Hematopoietic multipotent progenitor cell treated with erythropoietin and hydrocortisone succinate and interleukin-3 and kit ligand, for 17 days (in vitro differentiated cells): ENCODE results near the gene MMP14.
"Not testable (repeated sequence)": the region's sequence is repeated elsewhere in the genome, so short reads cannot be mapped to it uniquely, and the experiment has no call there.

ENCODE experiments used
- DNase-seq: peaks from one replicate; pipeline ENCODE4 v3.0.0-alpha.2; 2015; ENCODE audit warnings: low spot score

Gene MMP14

GRCh38 chr14:22814941-22815713, 21.3 kb upstream of the MMP14 start, which contains the start of gene SLC7A7:
Gene SLC7A7, minus strand, starts transcription at chr14:22815435. Its CDS starts 2,037 bp downstream, at chr14:22813398.
- DNase-seq, result no peak

DNA sequence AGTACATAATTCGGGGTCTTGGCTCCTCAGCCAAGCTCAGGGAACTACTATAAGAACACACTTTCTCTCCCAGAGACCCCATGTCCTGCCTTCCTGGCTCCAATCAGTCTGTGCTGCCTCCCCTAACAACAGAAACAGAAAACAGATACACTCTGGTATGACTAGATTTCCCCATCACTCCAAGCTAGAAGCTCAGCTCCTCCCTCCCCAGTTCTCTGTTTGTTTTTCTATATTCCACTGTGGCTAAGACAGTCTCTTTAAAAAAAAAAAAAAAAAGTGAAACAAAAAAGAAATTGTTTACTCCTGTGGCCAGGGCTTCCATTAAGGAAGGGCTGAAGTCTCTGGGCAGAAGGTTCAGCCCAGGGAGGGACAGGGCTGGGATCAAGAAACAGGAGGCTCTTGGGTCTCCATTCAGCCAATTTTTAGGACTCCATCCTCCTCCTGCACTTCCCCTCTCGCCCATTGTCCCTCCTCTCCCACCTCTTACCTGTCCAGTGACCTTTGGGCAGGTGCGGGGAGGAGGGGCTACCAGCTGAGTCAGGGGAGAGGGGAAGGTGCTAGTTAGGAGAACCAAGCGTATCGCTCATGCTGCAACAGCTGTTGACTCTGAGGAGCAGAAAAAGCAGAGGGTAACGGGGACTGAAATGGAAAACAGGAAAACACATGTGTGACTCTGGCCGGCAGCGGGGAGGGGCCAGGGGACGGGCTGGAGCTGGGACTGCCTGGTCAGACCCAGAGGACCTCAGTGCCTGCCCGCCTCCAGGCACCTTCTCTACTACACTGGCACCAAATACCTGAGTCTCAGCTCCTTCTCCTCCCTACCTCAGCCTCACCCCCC, 17.0 kb upstream of the MMP14 start:
- no peak for DNase-seq

DNA sequence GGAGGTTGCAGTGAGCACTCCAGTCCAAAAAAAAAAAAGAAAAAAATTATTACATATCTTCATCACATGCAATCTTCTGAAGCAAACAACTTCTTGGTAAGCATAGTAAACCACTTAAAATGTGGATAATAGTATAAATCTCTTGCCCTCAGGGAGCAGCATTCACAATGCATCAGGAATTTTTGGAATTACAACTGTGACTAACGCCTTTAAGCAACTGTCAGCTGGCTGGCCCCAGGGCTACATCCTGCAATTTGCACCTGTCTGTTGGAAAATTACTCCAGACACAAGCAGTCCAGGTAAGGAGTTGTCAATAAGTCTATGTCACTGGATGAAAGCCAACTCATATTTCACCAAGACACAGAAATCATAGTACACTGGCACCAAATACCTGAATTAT, 15.7 kb upstream of the MMP14 start:
- DNase-seq, result no peak

DNA sequence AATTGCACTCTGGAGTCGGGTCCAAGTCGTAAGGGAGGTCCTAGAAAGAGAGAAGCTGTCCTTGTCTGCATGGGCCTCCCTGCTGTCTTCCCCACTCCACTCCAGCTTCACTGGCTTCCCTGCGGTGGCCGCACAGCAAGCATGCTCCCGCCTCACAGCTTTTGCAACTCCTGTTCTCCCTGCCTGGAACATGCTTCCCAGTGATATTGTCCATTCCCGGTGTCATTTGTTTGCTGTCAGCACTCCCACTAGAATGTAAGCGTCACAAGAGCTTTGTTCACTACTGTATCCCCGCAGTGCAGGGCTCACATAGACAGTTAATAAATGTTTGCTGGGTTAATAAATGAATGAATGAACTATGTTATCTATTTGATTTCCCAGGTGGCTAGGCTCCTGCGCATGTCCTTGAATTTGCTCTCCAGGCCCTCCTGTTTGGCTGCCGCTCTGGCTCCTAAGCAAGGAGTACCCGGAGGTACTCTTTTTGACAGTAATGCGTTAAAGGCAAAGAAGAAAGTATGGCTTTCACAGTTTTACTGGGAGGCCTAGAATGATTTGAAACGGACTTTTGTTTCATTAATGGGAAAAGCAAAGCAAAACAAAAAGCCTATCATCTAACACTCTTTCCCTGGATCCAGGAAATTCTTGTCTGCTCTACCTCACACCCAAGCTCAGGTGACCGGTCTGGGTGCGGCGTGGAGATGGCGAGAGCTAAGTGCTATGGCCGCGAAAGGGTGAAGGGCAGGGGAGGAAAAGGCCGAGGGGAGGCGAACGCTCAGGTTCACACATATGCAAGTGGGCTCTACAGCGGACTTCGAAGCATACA, 15.0 kb upstream of the MMP14 start:
- no peak for DNase-seq

- no peak for DNase-seq
Measured at GRCh38 chr14:22822016-22822570, 14.3 kb upstream of the MMP14 start.

- peak; percentile 77 for DNase-seq
Measured at GRCh38 chr14:22822571-22823098, 13.8 kb upstream of the MMP14 start.

DNA sequence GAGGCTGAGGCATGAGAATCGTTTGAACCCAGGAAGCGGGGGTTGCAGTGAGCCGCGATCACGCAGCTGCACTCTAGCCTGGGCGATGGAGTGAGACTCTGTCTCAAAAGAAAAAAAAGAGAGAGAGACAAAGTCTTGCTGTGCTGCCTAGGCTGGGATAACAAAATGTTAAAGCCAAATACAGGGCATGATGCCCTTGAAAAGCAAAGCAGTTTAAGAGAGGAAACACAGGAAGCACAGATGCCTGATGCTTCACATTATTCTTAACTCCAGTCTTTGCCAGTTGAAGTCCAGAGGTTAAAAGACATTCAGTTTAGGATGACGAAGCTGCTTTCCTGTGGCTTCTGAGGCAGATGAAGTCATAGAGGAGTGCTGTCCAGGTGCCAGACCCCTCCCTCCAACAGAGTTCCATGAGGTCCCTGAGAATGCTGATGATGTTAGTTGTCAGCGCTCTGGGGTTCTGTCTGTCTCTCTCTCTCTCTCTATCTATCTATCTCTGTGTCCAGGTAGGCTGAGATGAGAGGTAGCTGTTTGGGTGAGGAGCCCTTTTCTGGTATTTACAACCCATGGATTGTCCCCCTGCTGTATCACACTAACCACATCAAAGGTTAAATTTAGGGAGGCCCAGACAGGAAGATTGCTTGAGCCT, 11.6 kb upstream of the MMP14 start:
- no peak for DNase-seq

DNA sequence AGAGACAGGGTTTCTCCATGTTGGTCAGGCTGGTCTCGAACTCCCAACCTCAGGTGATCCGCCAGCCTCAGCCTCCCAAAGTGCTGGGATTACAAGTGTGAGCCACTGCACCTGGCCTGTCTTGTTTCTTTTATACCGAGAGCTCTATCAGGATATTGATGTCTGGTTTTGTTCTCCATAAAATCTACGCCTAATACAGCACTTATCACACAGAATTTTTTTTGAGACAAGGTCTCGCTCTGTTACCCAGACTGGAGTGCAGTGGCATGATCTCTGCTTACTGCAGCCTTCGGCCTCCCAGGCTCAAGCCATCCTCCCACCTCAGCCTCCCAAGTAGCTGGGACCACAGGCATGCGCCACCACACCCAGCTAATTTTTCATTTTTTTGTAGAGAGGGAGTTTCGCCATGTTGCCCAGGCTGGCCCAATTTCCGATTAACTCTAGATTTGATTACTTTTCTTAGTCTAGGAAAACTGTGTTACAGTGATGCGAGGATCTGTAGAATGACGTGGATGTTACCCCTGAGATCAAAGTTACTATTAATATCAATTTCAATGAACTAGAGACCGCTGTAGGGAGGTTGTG, 7.2 kb upstream of the MMP14 start:
- DNase-seq, result not testable (repeated sequence)

DNA sequence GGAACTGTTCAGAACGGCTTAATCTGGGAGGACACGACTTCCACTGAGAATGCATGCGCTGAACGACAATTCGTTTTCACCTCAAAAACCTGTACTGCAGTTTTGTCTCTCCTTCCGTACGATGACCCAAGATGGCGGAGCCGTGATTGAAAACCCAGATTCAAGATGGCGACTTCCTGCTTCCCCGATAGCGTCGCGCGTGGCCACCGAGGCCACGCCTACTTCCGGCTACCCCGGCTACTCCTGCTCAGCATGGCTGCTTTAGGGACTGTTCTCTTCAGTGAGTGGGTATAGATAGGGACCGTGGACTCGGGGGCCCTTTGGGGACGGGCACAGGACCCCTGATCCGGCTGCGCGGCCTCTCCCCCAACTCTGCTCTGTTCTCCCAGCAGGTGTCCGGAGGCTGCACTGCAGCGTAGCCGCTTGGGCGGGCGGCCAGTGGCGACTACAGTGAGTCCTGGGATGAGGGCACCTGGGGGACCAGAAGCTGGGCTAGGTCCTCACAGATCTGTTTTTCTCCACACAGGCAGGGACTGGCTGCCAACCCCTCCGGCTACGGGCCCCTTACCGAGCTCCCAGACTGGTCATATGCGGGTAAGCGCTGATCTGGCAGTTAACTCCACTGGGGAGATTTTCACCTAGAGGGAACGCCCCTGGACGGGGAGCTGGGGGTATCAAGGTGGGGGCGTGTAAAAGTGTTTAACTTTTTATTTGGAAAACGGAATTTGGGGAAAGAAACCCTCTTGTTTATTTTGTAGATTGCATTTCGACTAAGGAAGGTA, 6.5 kb upstream of the MMP14 start, which contains the start of gene MRPL52:
Gene MRPL52 (plus strand): TSS at position 227 of the 782 bp plus-strand sequence. CDS start 26 bp downstream, at position 253.
- DNase-seq, result peak; percentile 92

- no peak for DNase-seq
Measured at GRCh38 chr14:22830443-22831010, 5.9 kb upstream of the MMP14 start.

DNA sequence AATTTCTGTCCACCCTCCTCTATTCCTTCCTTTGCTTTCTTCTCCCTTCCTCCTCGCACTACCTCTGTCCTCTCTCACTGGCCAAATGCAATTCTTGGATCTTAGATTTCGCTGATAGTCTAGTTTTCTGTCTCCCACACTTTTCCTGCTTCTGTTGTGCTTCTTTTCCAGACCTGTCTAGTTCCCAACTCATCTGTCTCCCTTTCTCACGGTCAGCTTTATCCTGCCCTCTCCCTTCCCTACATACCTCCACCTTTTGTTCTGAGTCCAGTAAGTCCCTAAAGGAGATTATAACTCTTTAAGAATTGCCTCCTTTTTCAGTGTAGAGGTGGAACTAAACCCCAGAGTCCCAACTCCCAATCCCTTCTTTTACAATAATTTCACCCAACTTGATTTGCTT, 880 bp upstream of the MMP14 start:
- DNase-seq, result no peak

DNA sequence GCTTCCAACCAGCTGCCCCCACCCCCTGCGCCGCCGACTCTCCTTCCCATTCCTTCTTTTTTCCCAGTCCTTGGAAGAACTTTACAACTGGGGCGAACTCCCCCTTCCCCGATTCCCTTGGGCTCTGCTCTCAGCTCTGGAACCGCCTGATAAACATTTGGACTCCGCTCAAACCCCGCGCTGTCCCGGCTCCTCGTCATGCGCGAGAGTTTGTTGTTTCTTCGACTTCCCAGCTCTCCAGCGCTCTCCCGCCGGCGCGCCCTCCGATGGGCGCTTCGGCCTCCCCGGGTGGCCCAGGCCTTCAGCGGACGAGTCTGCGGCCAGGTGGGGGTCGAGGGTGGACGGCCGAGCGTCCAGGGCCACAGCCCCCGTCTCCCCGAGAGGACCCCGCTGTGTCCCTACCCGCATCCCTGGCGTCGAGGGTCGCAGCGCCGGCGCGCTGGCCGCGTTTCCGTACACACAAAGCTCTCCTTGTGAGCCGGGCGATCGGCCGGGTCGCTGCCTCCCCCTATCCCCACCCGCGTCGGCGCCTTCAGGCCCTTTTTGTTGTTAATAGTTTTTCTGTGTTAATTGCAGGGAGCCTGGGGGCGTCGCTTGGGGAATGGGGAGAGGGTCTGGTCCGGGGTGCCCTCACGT, 847 bp downstream of the MMP14 start:
- peak; percentile 41 for DNase-seq

DNA sequence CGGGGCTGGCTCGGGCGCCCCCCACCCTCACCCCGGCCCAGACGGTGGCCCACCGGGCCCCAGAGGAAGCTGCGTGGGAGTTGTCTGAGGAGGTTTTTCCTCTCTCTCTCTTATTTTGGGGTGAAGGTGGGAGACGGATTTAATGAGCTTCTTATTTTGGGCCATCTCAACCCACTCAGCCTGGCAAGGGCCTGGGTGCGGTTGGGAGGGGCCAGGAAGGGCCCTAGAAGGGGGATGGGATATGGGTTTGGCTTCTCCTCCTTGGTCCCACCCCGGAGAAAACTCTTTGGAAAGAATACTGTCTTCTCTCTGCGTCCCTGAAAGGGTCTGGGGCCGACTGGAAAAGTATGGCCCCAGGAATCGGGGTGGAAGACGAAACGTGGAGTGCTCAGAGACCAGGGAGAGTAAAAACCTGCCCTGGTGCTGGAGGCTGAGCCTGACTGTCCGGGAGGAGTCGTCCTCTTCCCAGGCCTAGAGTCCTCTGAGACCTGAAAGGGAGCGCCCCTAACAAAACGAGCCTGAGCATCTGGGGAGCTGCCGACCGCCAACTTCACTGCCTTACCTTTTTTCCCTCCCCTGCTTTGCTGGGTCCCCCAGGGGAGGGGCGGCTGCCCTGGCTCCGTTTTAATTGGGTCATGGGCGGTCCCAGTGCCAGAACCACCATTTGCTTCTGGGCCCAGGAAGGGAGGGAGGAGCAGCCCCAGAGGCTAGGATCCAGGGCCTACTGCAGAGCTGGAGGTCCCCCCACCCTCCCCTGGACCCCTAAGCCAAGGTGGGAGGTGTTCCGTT, 1.6 kb downstream of the MMP14 start:
- no peak for DNase-seq

DNA sequence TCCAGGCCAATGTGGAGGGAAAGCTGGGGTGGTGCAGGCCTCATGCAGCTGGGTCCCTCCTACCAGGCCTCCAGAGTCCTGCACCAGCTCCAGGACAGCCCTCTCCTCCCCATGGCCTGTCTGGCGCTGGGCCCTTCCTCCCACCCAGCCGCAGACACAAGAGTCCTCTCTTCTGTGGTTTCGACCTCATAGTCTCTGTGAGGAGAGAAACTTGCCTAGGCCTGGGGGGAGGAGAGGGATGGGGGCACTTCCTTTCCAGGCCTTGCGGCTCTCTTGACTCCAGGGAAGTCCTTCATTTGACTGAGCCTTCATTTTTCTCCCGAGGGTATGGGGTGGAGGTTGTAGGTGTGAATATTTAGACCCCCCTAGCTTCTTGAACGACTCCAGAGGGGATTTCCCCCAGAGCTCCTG, 2.3 kb downstream of the MMP14 start:
- DNase-seq, result no peak

DNA sequence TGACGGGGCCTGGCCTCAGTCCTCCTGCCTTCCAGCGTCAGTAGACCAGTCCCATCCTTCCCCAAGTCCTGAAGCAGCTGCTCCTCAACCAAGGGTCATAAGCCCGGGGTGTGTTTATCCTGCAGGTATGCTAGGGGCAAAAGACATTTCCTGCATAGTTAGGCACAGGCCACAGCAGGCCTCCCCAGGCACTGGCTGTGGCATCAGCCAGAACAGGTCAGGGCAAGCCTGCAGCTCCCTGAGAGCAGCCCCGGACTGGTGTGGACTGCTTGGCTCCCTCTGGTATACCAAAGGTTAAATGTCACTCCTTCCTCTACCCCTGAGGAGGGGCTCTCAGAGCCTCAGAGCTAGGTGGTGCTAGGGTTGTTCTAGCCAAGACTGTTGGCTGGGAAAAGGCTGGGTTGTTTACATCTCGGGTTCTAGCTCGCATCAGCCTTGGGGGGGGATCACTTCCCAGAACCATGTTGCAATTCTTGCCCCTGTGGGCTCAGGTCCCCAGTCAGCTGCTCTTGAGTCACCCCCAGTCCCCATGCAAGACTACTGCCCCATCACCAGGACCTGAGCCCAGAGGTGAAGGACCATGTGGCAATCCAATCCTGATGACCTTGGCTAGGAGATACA, 2.9 kb downstream of the MMP14 start:
- no peak for DNase-seq

- no peak for DNase-seq
Measured at GRCh38 chr14:22841311-22841710, 4.9 kb downstream of the MMP14 start.

DNA sequence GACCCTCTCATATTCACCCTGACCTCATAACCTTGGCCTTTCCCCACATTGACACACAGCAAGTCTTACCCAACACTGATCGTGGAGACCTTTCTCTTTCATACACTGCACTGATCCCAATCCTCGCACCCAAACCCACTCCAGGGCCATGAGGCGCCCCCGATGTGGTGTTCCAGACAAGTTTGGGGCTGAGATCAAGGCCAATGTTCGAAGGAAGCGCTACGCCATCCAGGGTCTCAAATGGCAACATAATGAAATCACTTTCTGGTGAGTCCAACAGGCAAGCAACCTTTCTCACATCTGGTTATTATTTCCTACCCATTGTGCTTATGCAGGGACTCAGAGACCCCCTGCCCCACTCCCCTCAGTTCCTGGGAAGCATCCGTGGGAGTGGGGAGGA, 5.4 kb downstream of the MMP14 start:
- no peak for DNase-seq
